Superior temporal gyrus (tissue), 1 donor: ENCODE results near the gene SH2D1A.

Experiments
- DNase-seq: peaks from one replicate; pipeline ENCODE4 v3.0.0-alpha.2; 2016; ENCODE audit errors: extremely low spot score

Gene SH2D1A

GRCh38 chrX:124421898-124422655 is 75.7 kb downstream of the SH2D1A start:
- DNase-seq: no peak
